GM18517 (cell line): ENCODE measurements around the gene DBX1.

Source experiments
- ATAC-seq: cut with Tn5 transposase; IDR thresholded peaks from one replicate; pipeline ENCODE4 v1.9.1; 2021; ENCODE audit warnings: mild to moderate bottlenecking, moderate library complexity; ENCODE audit not compliant: unreplicated experiment

Gene DBX1

DNA sequence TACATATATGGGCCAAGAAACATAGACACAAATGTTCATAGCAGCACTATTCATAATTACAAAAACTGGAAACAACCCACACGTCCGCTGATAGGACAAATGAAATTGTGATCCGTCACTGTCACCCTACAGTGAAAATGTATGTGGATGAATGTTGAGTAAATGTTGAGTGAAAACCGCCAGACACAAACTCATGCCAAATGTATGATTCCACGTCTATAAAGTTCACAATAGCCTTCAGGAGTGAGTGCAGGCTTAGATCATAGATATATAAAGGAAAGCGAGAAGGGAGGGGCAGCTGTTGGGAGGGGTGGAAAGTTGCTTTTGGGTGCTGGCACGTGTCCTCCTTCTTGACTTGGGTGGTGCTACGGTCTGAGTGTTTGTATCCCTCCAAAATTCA lies 33.6 kb downstream of the DBX1 start:
- no peak for ATAC-seq

GRCh38 chr11:20125927-20126326 lies 34.3 kb downstream of the DBX1 start:
- ATAC-seq = no peak

GRCh38 chr11:20122131-20122530 lies 38.1 kb downstream of the DBX1 start:
- no peak for ATAC-seq

GRCh38 chr11:20120134-20120925 lies 39.9 kb downstream of the DBX1 start:
- no peak for ATAC-seq

- no peak for ATAC-seq
These were observed 41.0 kb downstream of the DBX1 start for GRCh38 chr11:20119315-20119714.

GRCh38 chr11:20118209-20118608 lies 42.1 kb downstream of the DBX1 start:
- no peak for ATAC-seq

GRCh38 chr11:20117291-20117690 lies 43.0 kb downstream of the DBX1 start:
- ATAC-seq = no peak

DNA sequence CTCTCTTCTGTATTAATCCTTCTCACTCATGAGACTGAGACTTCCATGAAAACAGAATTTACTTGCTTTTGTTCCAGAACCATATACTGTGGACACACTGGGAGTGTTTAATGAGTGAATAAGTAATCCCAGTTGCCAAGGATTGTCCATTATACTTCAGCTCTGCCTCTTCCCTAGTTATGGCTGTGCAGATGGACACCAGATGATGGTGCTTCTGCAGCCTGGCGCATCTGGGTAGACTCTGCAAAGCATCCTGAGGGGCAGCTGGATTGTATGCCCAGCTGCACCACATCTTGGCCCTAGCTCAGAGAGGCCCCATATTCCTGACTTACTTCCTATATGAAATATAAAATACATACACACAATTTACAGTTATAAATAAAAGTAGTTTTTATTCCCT lies 43.5 kb downstream of the DBX1 start:
- no peak for ATAC-seq

DNA sequence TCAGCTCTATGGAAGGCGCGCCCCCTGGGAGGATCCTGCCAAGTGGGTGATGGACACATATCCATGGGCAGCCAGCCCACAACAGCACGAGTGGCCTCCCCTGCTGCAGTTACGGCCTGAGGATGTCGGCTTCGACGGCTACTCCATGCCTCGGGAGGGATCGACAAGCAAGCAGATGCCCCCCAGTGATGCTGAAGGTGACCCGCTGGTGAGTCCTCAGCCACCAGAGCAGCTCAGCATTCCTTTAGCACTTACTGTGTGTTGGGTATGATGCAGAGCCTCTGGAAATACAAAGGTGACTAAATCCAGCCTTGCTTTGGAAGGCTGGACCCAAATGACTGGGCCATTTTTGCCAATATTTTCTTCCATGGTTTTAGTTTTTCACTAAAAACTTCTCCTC lies 45.7 kb downstream of the DBX1 start:
- ATAC-seq = no peak

DNA sequence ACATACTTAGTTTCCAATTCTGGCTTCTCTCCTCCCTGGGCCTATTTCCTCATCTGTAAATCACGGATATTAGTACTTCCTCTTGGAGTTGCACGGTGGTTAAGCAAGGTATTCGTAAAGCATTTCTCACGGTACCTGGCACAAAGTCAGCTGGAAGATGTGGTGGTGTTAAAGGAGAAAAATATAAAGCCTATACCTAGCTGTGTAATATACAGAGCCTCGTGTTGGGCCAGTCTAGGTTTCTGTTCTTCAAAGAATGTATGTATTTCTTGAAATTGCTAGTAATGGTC lies 47.2 kb downstream of the DBX1 start:
- no peak for ATAC-seq

GRCh38 chr11:20112291-20113148 lies 47.8 kb downstream of the DBX1 start:
- no peak for ATAC-seq

DNA sequence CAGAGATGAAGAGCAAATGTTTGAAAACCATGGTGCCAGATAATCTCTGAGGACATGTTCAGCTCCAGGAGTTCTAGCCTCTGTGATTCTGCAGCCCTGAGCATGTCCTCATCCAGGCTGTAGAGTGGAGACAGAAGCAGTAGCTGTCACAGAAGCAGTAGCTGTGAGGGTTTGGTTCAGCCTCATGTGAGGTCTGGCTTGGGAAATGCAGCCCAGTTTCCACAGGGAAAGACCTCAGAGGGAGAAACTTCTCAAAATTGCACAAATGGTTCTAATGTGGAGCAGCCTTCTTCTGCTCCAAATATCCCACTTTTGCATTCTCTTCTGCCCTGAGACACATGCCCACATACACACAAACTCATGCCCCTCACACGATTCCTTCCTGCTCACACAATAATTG lies 48.4 kb downstream of the DBX1 start:
- ATAC-seq = no peak

DNA sequence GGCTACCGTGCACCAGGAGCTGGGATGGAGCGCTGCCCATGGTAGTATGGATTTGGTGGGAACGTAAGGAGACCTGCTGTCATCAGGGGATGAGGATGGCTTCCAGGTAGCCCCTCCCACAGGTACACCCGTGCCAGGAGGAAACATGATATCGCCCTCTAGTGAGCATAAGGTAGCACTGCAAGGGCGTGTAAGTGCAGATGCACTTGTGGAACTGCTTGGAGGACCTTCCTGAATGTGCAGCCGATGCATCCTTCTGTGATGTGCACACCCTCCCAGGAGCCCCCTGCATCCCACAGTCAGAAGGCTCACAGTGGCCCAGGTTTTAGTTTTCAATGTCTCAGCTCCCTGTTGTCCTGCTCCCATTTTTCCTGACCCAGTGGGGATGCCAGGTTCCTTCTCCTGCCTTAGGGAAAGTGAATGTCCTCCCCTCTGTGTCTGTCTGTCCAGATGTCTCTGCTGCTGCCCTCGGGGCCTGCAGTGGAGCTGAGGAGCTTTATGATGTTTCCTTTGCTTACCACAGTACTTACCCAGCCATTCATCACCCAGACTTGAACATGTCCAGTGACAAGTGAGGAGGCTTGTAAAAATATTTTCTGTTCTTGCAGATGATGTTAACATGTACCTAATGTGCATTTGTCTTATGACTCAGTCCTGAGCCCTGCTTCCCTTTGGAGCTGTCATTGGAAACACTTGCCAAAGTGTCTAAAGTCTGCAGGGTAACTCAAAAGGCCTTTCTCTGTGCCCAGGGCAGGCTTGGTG lies 49.2 kb downstream of the DBX1 start:
- peak; percentile 89 for ATAC-seq

- ATAC-seq = no peak
These were observed 50.4 kb downstream of the DBX1 start for GRCh38 chr11:20109731-20110445.
